Measurements from ENCODE around the gene UBE2A.

The UBE2A gene

GRCh38 chrX:119552508-119552907 lies 21.9 kb upstream of the UBE2A start:
- Histone ChIP-seq H3F3A (ENCODE audit: insufficient read depth, low read length) (no peaks in the 10 kb centered on the region), H3K27ac (ENCODE audit: low read depth, low read length, poor library complexity, severe bottlenecking) (no peak overlapping the region), H3K4me2 (ENCODE audit: low read length) (no peak overlapping the region), H3K4me3 (ENCODE audit: low read depth, low read length, poor library complexity, severe bottlenecking) (no peak overlapping the region), H3K9me3 (ENCODE audit: low read length) (no peaks in the 10 kb centered on the region), H3K27me3 (ENCODE audit: insufficient read depth, low read length) (no peaks in the 10 kb centered on the region), H3K36me3 (ENCODE audit: insufficient read depth, low read length) (peaks cover 22% of the 10 kb centered on the region), H2AFZ (ENCODE audit: low read length) (no peak overlapping the region), H3K9me2 (ENCODE audit: low read depth, low read length) (no peaks in the 10 kb centered on the region), H3K79me2 (ENCODE audit: insufficient read depth, low read length) (no peaks in the 10 kb centered on the region; the same call in 1 of the 2 replicates), H4K20me1 (ENCODE audit: insufficient read depth, low read length) (no peaks in the 10 kb centered on the region), H3K4me1 (ENCODE audit: insufficient read depth, low read length, severe bottlenecking) (peaks cover 12% of the 10 kb centered on the region), H3K9ac (ENCODE audit: low read length) (no peak overlapping the region)
- TF ChIP-seq CTCF (IDR thresholded peaks at IDR 0.05; ENCODE audit: low read length) (no peak), EZH2 (IDR thresholded peaks at IDR 0.05; ENCODE audit: borderline replicate concordance, low read length) (no peak)

GRCh38 chrX:119565107-119565663 lies 9.2 kb upstream of the UBE2A start, which contains the start of gene STEEP1:
Gene STEEP1 (minus strand): TSS chrX:119565409. CDS start chrX:119565355, 54 bp downstream.
- Histone ChIP-seq H3K9me3 (ENCODE audit: low read length) (no peaks in the 10 kb centered on the region), H3K4me1 (ENCODE audit: insufficient read depth, low read length, severe bottlenecking) (peaks cover 5% of the 10 kb centered on the region), H3F3A (ENCODE audit: insufficient read depth, low read length) (no peaks in the 10 kb centered on the region), H2AFZ (ENCODE audit: low read length) (no peak within 1 kb of the TSS), H3K4me2 (ENCODE audit: low read length) (peak within 1 kb of the TSS; percentile 78), H3K27me3 (ENCODE audit: insufficient read depth, low read length) (no peaks in the 10 kb centered on the region), H3K27ac (ENCODE audit: low read depth, low read length, poor library complexity, severe bottlenecking) (no peak within 1 kb of the TSS), H4K20me1 (ENCODE audit: insufficient read depth, low read length) (no peaks in the 10 kb centered on the region), H3K9ac (ENCODE audit: low read length) (peak within 1 kb of the TSS; percentile 82), H3K36me3 (ENCODE audit: insufficient read depth, low read length) (peaks cover 6% of the 10 kb centered on the region; the same call in 1 of the 2 replicates), H3K9me2 (ENCODE audit: low read depth, low read length) (no peaks in the 10 kb centered on the region), H3K4me3 (ENCODE audit: low read depth, low read length, poor library complexity, severe bottlenecking) (peak within 1 kb of the TSS; percentile 82), H3K79me2 (ENCODE audit: insufficient read depth, low read length) (peaks cover 8% of the 10 kb centered on the region)
- TF ChIP-seq EZH2 (IDR thresholded peaks at IDR 0.05; ENCODE audit: borderline replicate concordance, low read length) (no peak), CTCF (IDR thresholded peaks at IDR 0.05; ENCODE audit: low read length) (no peak)

GRCh38 chrX:119570351-119570835 lies 4.0 kb upstream of the UBE2A start:
- no peak overlapping the region for H3K4me2 ChIP-seq (ENCODE audit: low read length)
- H3K9me3 ChIP-seq (ENCODE audit: low read length), result no peaks in the 10 kb centered on the region
- TF ChIP-seq CTCF (IDR thresholded peaks at IDR 0.05; ENCODE audit: low read length) (no peak), EZH2 (IDR thresholded peaks at IDR 0.05; ENCODE audit: borderline replicate concordance, low read length) (no peak)
- H3K36me3 ChIP-seq (ENCODE audit: insufficient read depth, low read length), result no peaks in the 10 kb centered on the region
- no peak overlapping the region for H3K27ac ChIP-seq (ENCODE audit: low read depth, low read length, poor library complexity, severe bottlenecking)
- peaks cover 7% of the 10 kb centered on the region for H3K79me2 ChIP-seq (ENCODE audit: insufficient read depth, low read length)
- no peaks in the 10 kb centered on the region for H3F3A ChIP-seq (ENCODE audit: insufficient read depth, low read length)
- H3K4me1 ChIP-seq (ENCODE audit: insufficient read depth, low read length, severe bottlenecking), result peaks cover 8% of the 10 kb centered on the region
- H2AFZ ChIP-seq (ENCODE audit: low read length), result no peak overlapping the region
- no peaks in the 10 kb centered on the region for H3K9me2 ChIP-seq (ENCODE audit: low read depth, low read length)
- H3K27me3 ChIP-seq (ENCODE audit: insufficient read depth, low read length), result no peaks in the 10 kb centered on the region
- H3K9ac ChIP-seq (ENCODE audit: low read length), result no peak overlapping the region
- no peak overlapping the region for H3K4me3 ChIP-seq (ENCODE audit: low read depth, low read length, poor library complexity, severe bottlenecking)
- H4K20me1 ChIP-seq (ENCODE audit: insufficient read depth, low read length), result no peaks in the 10 kb centered on the region

Measured in OCI-LY1 (cell line).